Small intestine (tissue), 7 donors: Measurements from ENCODE around the gene DUSP9. TPM values are rescaled to one million over a fixed set of nuclear protein-coding genes. Genes with fewer than 3 reads are reported as not detected.
"Not testable (repeated sequence)": the region's sequence is repeated elsewhere in the genome, so short reads cannot be mapped to it uniquely, and the experiment has no call there.

Experiments used
- DNase-seq, 2 donors: peaks; one replicate each; pipeline versions ENCODE4 v3.0.0 to v3.0.0-alpha.2; 2013
- FAIRE-seq: peaks from 2 replicates; lab custom pipeline; 2012; peaks lifted over from hg19 to GRCh38; lab: Jason Lieb, UNC
- H3K27ac ChIP-seq, 3 donors: one replicate each; pipeline ENCODE4 v1.5.1; 2013; ENCODE audit warnings: low read length in 2 of 3, mild to moderate bottlenecking in 2 of 3, control low read depth in 1 of 3, inconsistent platforms in 1 of 3, low read depth in 1 of 3, moderate library complexity in 1 of 3
- H3K27me3 ChIP-seq, 3 donors: one replicate each; pipeline ENCODE4 v1.6.1; 2013; ENCODE audit warnings: low read length in 3 of 3, inconsistent platforms in 1 of 3; ENCODE audit not compliant: control insufficient read depth in 3 of 3, insufficient read depth in 3 of 3
- H3K36me3 ChIP-seq, 3 donors: one replicate each; pipeline ENCODE4 v1.6.1; 2013; ENCODE audit warnings: low read length in 3 of 3, inconsistent platforms in 1 of 3, low read depth in 1 of 3, mild to moderate bottlenecking in 1 of 3, moderate library complexity in 1 of 3; ENCODE audit not compliant: control insufficient read depth in 3 of 3, insufficient read depth in 2 of 3
- H3K4me1 ChIP-seq, 3 donors: one replicate each; pipeline ENCODE4 v1.6.1; 2013; ENCODE audit warnings: low read length in 2 of 3, inconsistent platforms in 1 of 3, low read depth in 1 of 3, mild to moderate bottlenecking in 1 of 3, moderate library complexity in 1 of 3; ENCODE audit not compliant: control insufficient read depth in 3 of 3, insufficient read depth in 2 of 3
- H3K4me3 ChIP-seq, 3 donors: one replicate each; pipeline ENCODE4 v1.5.1; 2013; ENCODE audit warnings: low read length in 3 of 3, control low read depth in 1 of 3, inconsistent platforms in 1 of 3, low read depth in 1 of 3, mild to moderate bottlenecking in 1 of 3, moderate library complexity in 1 of 3
- H3K9me3 ChIP-seq, 2 donors: one replicate each; pipeline ENCODE4 v1.6.1; 2013; ENCODE audit warnings: low read depth in 1 of 2, low read length in 1 of 2; ENCODE audit not compliant: control insufficient read depth in 2 of 2, insufficient read depth in 1 of 2
- WGBS, 3 donors: extraction: QIAGEN DNeasy Blood & Tissue Kit; methylation state at CpG; one replicate each; pipeline ENCODE4 v1.1.7; 2013; 5-methylcytosine and 5-hydroxymethylcytosine counted together
- polyA plus RNA-seq, 4 donors: library from polyadenylated mRNA; stranded (reverse) in 3 of 4; unstranded in 1 of 4; fragments of 200-250 nt in 3 of 4; fragments of 120-200 nt in 1 of 4; gene quantifications; one replicate each; pipeline versions ENCODE4 v1.2.1 to v1.2.3, GENCODE V29; 2013
- donor health status: healthy with polysubstance abuse.
- donor health status: control.
- donor health status: control.
- donor health status: Bipolar disorder and iron deficiency.
- donor health status: healthy.

Gene DUSP9
- polyA plus RNA-seq, 4 donors: 0.06 to 5.5 TPM; not detected in 2

DNA sequence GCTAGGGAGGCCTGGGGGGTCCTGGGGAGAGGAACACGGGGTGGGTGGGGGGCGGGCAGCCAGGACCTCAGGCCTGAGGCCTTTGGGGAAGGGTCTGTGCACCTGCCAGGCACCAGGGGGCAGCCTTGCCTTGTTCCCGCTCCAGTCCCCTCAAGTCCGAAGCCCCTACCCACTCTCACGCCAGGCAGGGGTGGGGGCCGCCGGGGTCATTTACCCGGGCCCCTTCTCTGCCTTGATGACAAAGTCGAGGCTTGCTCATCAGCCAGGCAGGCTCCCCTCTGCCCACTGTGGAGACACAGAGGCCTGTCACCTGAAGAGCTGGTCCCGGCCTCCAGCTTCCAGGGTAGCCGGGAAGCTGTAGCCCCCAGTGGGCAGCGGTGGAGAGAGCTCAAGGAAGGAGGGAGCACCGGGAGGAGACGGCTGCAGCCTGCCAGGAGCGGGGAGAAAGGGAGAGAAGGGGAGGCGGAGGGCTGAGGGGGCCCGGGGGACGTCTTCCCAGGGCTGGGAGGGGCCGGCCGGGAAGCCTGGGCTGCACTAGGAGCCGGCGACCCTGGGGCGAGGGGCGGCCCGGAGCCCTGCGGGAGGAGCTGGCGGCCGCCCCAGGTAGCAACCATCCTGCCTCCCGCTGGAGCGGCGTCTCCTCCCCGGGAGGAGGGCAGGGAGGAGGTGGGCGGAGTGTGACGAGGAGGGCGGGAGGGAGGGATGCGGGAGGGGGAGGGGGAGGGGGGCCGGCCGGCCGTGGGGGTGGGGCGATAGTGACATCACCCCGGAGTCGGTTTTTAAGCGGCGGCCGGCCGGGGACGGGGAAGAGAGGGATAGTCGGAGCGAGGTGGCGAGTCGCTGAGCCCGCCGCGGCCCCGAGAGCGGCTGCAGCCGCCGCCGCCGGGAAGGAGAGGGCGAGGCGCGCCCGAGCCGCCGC, 40.4 kb downstream of the DUSP9 start, which contains the start of gene SLC6A8:
Gene SLC6A8, plus strand, starts transcription at position 806 of the 919 bp plus-strand sequence. CDS start 649 bp downstream, outside the sequence.
- peak; percentile 64 to 67 for DNase-seq
- peaks cover 0 to 3% of the 10 kb centered on the region in 2 donors for H3K9me3 ChIP-seq
- peaks cover 0 to 26% (median 0%) of the 10 kb centered on the region in 3 donors for H3K4me1 ChIP-seq
- H3K27me3 ChIP-seq: no peaks in the 10 kb centered on the region
- peaks cover 0 to 29% (median 0%) of the 10 kb centered on the region in 3 donors for H3K36me3 ChIP-seq
- H3K27ac ChIP-seq: peak within 1 kb of the TSS in 2 of 3 donors; percentile 42 to 83
- FAIRE-seq: no peak
- WGBS, 3 donors: 3 to 34% (median 10%) methylated on average over 2 to 64 of the region's 66 CpGs
- peak within 1 kb of the TSS; percentile 41 to 71 (median 44) for H3K4me3 ChIP-seq

DNA sequence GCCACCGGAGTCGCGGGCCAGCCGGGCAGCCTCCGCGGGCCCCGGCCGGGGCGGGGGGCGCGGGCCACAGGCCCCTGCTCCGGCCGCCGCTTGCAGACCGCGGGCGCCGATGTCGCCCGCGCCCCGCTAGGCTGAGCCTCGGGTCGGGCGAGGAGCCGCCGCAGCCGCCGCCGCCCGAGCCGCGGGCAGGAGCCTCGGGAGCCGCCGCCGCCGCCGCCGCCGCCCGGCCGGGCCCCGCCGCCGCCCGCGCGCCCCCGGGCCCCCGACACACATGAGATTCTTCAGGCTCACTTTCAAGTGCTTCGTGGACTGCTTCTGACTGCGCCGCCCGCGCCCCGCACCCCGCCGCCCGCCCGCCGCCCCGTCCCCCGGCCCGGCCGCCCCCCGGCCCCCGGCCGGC, 41.1 kb downstream of the DUSP9 start:
- FAIRE-seq: no peak
- Histone ChIP-seq H3K9me3 (peaks cover 0 to 3% of the 10 kb centered on the region in 2 donors), H3K27ac (no peak overlapping the region), H3K4me1 (peaks cover 0 to 26% (median 0%) of the 10 kb centered on the region in 3 donors), H3K27me3 (no peaks in the 10 kb centered on the region), H3K4me3 (peak overlapping the region in 2 of 3 donors; percentile 41 to 71), H3K36me3 (peaks cover 0 to 36% (median 0%) of the 10 kb centered on the region in 3 donors)
- WGBS, 3 donors: 1 to 62% methylated on average over 6 to 69 of the region's 69 CpGs; no CpG with 5 or more reads in 1 of the 3 donors
- DNase-seq: no peak

DNA sequence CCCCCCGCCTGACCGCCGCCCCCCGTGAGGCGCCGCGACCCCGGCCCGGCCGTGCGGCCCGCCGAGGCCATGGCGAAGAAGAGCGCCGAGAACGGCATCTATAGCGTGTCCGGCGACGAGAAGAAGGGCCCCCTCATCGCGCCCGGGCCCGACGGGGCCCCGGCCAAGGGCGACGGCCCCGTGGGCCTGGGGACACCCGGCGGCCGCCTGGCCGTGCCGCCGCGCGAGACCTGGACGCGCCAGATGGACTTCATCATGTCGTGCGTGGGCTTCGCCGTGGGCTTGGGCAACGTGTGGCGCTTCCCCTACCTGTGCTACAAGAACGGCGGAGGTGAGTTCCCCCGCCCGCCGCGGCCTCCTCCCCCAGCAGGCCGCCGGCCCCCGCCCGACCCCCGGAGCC, 41.5 kb downstream of the DUSP9 start:
- Histone ChIP-seq H3K4me1 (peaks cover 0 to 26% (median 0%) of the 10 kb centered on the region in 3 donors), H3K4me3 (peak overlapping the region; percentile 30 to 71 (median 41)), H3K36me3 (peaks cover 0 to 40% (median 0%) of the 10 kb centered on the region in 3 donors), H3K27me3 (no peaks in the 10 kb centered on the region), H3K9me3 (peaks cover 0 to 2% of the 10 kb centered on the region in 2 donors), H3K27ac (peak overlapping the region in 1 of 3 donors; percentile 42)
- no peak for DNase-seq
- 1 to 34% methylated on average over 26 to 57 of the region's 57 CpGs; no CpG with 5 or more reads in 1 of the 3 donors for WGBS, 3 donors
- FAIRE-seq: no peak

DNA sequence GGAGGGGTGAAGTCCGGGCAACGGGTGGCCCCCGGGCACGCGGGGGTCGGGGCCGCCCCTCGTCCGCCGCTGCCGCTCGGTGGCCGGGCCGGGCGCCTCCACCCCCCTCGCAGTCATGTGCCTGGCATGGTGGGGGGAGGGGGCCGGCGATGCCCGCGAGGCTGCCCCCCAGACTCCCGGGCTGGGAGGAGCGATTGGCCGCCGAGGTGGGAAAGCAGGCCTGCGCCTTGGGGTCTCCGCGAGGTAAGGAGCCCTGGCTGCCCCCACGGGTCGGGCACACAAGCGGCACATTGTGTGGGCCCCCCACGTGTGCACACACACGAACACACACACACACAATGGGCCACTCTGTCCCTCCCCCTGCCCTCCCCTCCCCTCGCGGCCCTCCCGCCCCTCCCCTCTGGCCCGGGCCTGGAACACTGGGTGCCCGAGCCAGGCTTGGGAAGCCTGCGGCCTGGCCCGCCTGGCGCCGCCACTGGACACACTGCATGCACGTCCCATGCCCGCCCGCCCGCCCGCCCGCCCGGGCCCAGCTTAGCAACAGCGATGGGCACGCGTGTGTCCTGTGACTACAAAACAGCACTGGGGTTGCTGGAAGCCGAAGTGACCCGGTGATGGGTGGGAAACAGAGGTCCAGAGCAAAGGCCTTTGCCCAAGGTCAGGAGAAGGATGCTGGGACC, 42.0 kb downstream of the DUSP9 start:
- H3K4me1 ChIP-seq: peaks cover 0 to 24% (median 0%) of the 10 kb centered on the region in 3 donors
- FAIRE-seq: no peak
- H3K27me3 ChIP-seq: no peaks in the 10 kb centered on the region
- peak overlapping the region in 2 of 3 donors; percentile 13 to 42 for H3K27ac ChIP-seq
- H3K36me3 ChIP-seq: peaks cover 0 to 46% (median 0%) of the 10 kb centered on the region in 3 donors
- 25 to 67% (median 61%) methylated on average over 9 to 52 of the region's 53 CpGs for WGBS, 3 donors
- no peak for DNase-seq
- peak overlapping the region; percentile 41 to 71 (median 43) for H3K4me3 ChIP-seq
- H3K9me3 ChIP-seq: no peaks in the 10 kb centered on the region

DNA sequence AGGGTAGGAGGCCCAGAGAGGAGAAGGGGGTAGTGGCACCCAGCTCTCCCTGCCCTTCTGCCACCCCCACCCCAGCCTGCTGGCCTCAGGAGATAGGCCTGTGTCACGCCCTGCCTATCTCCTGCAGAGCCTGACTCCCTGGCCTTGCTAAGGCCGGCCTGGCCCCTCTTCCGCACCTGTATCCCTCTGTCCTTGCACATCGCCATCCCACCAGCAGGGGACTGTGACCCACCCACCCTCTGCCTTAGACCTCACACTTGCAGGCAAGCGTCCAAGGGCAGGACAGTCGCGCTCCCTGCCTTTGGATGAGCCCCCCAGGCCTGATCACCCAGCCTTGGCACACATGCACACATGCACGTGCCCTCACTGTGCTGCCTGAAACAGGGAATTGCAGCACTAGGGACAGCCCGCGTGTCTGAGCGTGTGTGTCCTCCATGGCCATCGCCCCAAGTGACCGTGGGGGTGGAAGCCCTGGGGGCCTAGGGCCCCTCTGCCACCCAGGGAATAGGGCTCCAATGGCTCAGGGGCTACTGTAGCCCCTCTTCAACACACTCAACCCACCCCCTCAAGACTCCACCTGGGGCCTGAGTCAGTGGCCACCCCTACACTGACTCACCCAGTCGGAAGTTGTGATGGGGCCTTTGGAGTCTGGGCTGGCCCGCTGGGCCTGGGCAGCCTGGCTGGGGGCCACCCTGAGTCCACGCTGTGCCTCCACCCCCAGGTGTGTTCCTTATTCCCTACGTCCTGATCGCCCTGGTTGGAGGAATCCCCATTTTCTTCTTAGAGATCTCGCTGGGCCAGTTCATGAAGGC, 42.9 kb downstream of the DUSP9 start:
- no peaks in the 10 kb centered on the region for H3K9me3 ChIP-seq
- peak overlapping the region in 2 of 3 donors; percentile 43 to 71 for H3K4me3 ChIP-seq
- DNase-seq (no peak), FAIRE-seq (no peak)
- no peaks in the 10 kb centered on the region for H3K27me3 ChIP-seq
- peaks cover 0 to 52% (median 0%) of the 10 kb centered on the region in 3 donors for H3K36me3 ChIP-seq
- WGBS, 3 donors: 59 to 86% (median 80%) methylated on average over 10 to 19 of the region's 19 CpGs
- H3K4me1 ChIP-seq: peaks cover 0 to 17% (median 0%) of the 10 kb centered on the region in 3 donors
- H3K27ac ChIP-seq: peak overlapping the region in 1 of 3 donors; percentile 22

DNA sequence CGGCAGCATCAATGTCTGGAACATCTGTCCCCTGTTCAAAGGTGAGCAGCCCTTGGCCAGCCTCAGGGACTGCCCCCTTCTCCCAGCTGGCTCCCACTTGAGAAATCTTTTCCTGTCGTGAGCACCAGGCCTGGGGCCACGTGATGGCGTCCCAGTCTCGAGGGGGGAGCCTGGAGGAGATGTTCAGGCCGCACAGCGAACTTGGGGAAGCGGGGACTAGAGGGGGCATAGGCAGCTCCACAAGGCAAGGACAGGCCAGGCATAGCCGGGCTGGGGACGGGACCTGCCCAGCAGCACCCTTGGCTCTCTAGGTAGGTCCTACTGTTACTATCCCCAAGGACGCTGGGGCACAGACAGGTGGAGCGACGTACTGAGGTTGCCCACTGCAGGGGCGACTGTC, 43.5 kb downstream of the DUSP9 start:
- DNase-seq (no peak), FAIRE-seq (no peak)
- H3K9me3 ChIP-seq: no peaks in the 10 kb centered on the region
- H3K36me3 ChIP-seq: peaks cover 0 to 55% (median 0%) of the 10 kb centered on the region in 3 donors
- H3K27ac ChIP-seq: peak overlapping the region in 1 of 3 donors; percentile 22
- peaks cover 0 to 11% (median 0%) of the 10 kb centered on the region in 3 donors for H3K4me1 ChIP-seq
- no peaks in the 10 kb centered on the region for H3K27me3 ChIP-seq
- WGBS, 3 donors: 63 to 83% (median 82%) methylated on average over 10 to 14 of the region's 14 CpGs
- H3K4me3 ChIP-seq: peak overlapping the region in 2 of 3 donors; percentile 9 to 43

DNA sequence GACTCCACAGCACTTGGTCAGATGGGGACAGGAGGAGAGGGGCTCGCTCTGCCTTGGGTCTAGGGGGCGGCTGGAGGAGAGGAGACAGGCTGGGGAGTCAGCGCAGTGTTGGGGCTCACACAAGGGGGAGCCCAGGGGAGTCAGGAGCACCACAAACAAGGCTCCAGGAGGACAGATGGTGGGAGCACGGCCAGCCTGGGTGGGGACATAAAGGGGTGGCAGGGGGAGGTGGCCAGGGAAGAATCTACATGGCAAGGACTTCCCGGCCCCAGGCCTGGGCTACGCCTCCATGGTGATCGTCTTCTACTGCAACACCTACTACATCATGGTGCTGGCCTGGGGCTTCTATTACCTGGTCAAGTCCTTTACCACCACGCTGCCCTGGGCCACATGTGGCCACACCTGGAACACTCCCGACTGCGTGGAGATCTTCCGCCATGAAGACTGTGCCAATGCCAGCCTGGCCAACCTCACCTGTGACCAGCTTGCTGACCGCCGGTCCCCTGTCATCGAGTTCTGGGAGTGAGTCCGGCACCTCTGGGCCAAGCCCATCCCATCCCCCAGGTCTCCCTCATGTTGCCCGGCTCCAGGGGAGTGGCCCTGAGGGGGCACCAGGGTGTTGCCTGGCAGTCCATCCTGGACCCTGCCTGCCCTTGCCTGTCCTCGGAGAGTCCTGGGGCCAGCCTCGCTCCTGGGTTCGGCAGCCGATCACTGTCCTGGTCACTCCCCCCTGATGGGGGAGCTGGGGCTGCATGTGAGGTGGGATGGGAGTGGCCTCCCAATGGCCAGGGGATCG, 44.2 kb downstream of the DUSP9 start:
- H3K9me3 ChIP-seq, DNase-seq, H3K27me3 ChIP-seq, H3K4me1 ChIP-seq, H3K4me3 ChIP-seq, H3K27ac ChIP-seq, FAIRE-seq: not testable (repeated sequence)
- WGBS, 3 donors: 87 to 88% (median 88%) methylated on average over 15 to 21 of the region's 21 CpGs
- H3K36me3 ChIP-seq: peaks cover 0 to 63% (median 0%) of the 10 kb centered on the region in 3 donors
